OCI-LY1 (cell line): Measurements from ENCODE around the gene CHPF2.

Experiments
- H2AFZ ChIP-seq: fragments of 200-600 bp; sonication (generic), shearing (Covaris generic); 2 replicates; pipeline ENCODE4 v1.6.0; 2014; ENCODE audit warnings: antibody characterized with exemption, mild to moderate bottlenecking, low read length
- H3F3A ChIP-seq: fragments of 200-600 bp; sonication (generic), shearing (Covaris generic); 2 replicates; pipeline ENCODE4 v1.6.0; 2014; ENCODE audit warnings: mild to moderate bottlenecking, antibody characterized with exemption, low read length, moderate library complexity; ENCODE audit not compliant: insufficient read depth
- H3K27ac ChIP-seq: fragments of 200-600 bp; sonication (generic); 2 replicates; pipeline ENCODE4 v1.5.1; 2014; ENCODE audit warnings: low read length, mixed run types, mild to moderate bottlenecking, low read depth; ENCODE audit not compliant: poor library complexity, severe bottlenecking
- H3K27me3 ChIP-seq: fragments of 200-600 bp; sonication (generic); 2 replicates; pipeline ENCODE4 v1.6.0; 2014; ENCODE audit warnings: antibody characterized with exemption, mild to moderate bottlenecking, low read length, moderate library complexity; ENCODE audit not compliant: insufficient read depth
- H3K36me3 ChIP-seq: fragments of 200-600 bp; sonication (generic); 2 replicates; pipeline ENCODE4 v1.6.1; 2014; ENCODE audit warnings: mild to moderate bottlenecking, antibody characterized with exemption, low read length, moderate library complexity, mixed read lengths; ENCODE audit not compliant: insufficient read depth
- H3K4me1 ChIP-seq: fragments of 200-600 bp; sonication (generic); 2 replicates; pipeline ENCODE4 v1.5.1; 2014; ENCODE audit warnings: mild to moderate bottlenecking, low read length, moderate library complexity; ENCODE audit not compliant: insufficient read depth, severe bottlenecking
- H3K4me2 ChIP-seq: fragments of 200-600 bp; sonication (generic), shearing (Covaris generic); 2 replicates; pipeline ENCODE4 v1.6.1; 2014; ENCODE audit warnings: low read length
- H3K4me3 ChIP-seq: fragments of 200-600 bp; sonication (generic); 2 replicates; pipeline ENCODE4 v1.5.1; 2014; ENCODE audit warnings: low read length, low read depth, mild to moderate bottlenecking, mixed read lengths; ENCODE audit not compliant: poor library complexity, severe bottlenecking
- H3K79me2 ChIP-seq: fragments of 200-600 bp; shearing (Covaris generic); 2 replicates; pipeline ENCODE4 v1.6.1; 2016; ENCODE audit warnings: mixed run types, low read length, mixed read lengths; ENCODE audit not compliant: insufficient read depth
- H3K9ac ChIP-seq: fragments of 200-600 bp; sonication (generic), shearing (Covaris generic); 2 replicates; pipeline ENCODE4 v1.6.1; 2014; ENCODE audit warnings: mild to moderate bottlenecking, low read length, mixed read lengths
- H3K9me2 ChIP-seq: fragments of 200-600 bp; sonication (generic), shearing (Covaris generic); 2 replicates; pipeline ENCODE4 v1.6.1; 2014; ENCODE audit warnings: low read depth, mild to moderate bottlenecking, low read length, mixed read lengths
- H3K9me3 ChIP-seq: fragments of 200-600 bp; shearing (Covaris generic); 2 replicates; pipeline ENCODE4 v1.6.1; 2014; ENCODE audit warnings: low read length, mixed read lengths
- H4K20me1 ChIP-seq: fragments of 200-600 bp; sonication (generic), shearing (Covaris generic); 2 replicates; pipeline ENCODE4 v1.6.0; 2016; ENCODE audit warnings: mild to moderate bottlenecking, low read length; ENCODE audit not compliant: insufficient read depth
- EZH2 ChIP-seq: fragments of 200-600 bp; sonication (generic), shearing (Covaris generic); IDR thresholded peaks from 2 replicates; pipeline ENCODE4 v1.8.0; 2017; ENCODE audit warnings: borderline replicate concordance, mixed run types, mild to moderate bottlenecking, antibody characterized with exemption, low read length, moderate library complexity, mixed read lengths
- TF ChIP-seq, protein P1 (sequence below): fragments of 200-600 bp; sonication (generic), shearing (Covaris generic); IDR thresholded peaks from 2 replicates; pipeline ENCODE4 v1.5.1; 2017; ENCODE audit warnings: mild to moderate bottlenecking, antibody characterized with exemption, low read length, moderate library complexity, mixed read lengths

Gene CHPF2

GRCh38 chr7:151282111-151282510, 49.8 kb downstream of the CHPF2 start:
- Histone ChIP-seq H3K27ac (no peak overlapping the region), H3K9me2 (no peaks in the 10 kb centered on the region), H3K79me2 (no peaks in the 10 kb centered on the region), H2AFZ (no peak overlapping the region), H3K36me3 (no peaks in the 10 kb centered on the region), H3F3A (no peaks in the 10 kb centered on the region), H3K4me2 (no peak overlapping the region), H4K20me1 (no peaks in the 10 kb centered on the region), H3K9me3 (0 out of 2 replicates have a peak, but pooled peaks cover 1% of the 10 kb centered on the region), H3K4me1 (peaks cover 20% of the 10 kb centered on the region), H3K4me3 (no peak overlapping the region), H3K27me3 (peaks cover 16% of the 10 kb centered on the region; the same call in 1 of the 2 replicates), H3K9ac (no peak overlapping the region)
- no peak for TF ChIP-seq EZH2

DNA sequence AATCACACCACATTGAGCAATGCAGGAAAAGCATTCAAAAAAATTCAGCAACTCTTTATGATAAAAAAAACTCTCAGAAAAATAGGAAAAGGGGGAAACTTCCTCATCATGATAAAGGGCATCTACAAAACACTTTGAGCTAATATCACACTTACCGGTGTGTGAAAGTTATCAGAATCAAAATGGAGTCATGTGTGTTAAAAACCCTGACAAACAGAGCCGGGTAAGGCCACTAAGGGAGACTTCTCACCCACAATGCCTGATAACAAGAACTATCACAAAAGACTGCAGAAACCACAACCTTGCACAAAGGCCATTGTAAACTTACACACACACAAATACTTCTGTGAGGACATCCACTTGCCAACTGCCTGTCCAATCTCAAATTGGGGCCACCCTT, 51.0 kb downstream of the CHPF2 start:
- H3K9me3 ChIP-seq = 0 out of 2 replicates have a peak, but pooled peaks cover 4% of the 10 kb centered on the region
- H3F3A ChIP-seq = no peaks in the 10 kb centered on the region
- no peaks in the 10 kb centered on the region for H3K79me2 ChIP-seq
- H3K4me1 ChIP-seq = peaks cover 15% of the 10 kb centered on the region
- H2AFZ ChIP-seq = no peak overlapping the region
- no peak overlapping the region for H3K4me3 ChIP-seq
- H3K36me3 ChIP-seq = no peaks in the 10 kb centered on the region
- no peaks in the 10 kb centered on the region for H3K9me2 ChIP-seq
- H3K27me3 ChIP-seq = peaks cover 20% of the 10 kb centered on the region; the same call in 1 of the 2 replicates
- H4K20me1 ChIP-seq = no peaks in the 10 kb centered on the region
- H3K9ac ChIP-seq = no peak overlapping the region
- H3K4me2 ChIP-seq = no peak overlapping the region
- no peak overlapping the region for H3K27ac ChIP-seq
- no peak for TF ChIP-seq EZH2
- TF ChIP-seq, protein P1, sequence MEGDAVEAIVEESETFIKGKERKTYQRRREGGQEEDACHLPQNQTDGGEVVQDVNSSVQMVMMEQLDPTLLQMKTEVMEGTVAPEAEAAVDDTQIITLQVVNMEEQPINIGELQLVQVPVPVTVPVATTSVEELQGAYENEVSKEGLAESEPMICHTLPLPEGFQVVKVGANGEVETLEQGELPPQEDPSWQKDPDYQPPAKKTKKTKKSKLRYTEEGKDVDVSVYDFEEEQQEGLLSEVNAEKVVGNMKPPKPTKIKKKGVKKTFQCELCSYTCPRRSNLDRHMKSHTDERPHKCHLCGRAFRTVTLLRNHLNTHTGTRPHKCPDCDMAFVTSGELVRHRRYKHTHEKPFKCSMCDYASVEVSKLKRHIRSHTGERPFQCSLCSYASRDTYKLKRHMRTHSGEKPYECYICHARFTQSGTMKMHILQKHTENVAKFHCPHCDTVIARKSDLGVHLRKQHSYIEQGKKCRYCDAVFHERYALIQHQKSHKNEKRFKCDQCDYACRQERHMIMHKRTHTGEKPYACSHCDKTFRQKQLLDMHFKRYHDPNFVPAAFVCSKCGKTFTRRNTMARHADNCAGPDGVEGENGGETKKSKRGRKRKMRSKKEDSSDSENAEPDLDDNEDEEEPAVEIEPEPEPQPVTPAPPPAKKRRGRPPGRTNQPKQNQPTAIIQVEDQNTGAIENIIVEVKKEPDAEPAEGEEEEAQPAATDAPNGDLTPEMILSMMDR = no peak

DNA sequence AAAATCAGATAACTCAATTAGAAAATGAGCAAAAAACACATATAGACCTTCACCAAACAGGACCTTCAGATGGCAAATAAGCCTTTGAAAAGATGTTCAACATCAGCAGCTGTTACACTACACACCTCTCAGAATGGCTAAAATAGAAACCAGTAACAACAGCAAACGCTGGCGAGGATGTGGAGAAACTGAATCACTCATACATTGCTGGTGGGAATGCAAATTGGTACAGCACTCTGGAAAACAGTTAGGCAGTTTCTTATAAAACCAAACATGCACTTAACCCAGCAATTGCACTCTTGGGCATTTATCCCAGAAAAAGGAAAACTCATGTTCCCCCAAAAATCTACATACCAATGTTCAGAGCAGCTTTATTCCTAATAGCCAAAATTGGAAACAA, 53.9 kb downstream of the CHPF2 start:
- Histone ChIP-seq H3F3A (no peaks in the 10 kb centered on the region), H3K9me3 (0 out of 2 replicates have a peak, but pooled peaks cover 4% of the 10 kb centered on the region), H3K4me2 (no peak overlapping the region), H3K9ac (no peak overlapping the region), H3K9me2 (no peaks in the 10 kb centered on the region), H3K27me3 (peaks cover 15% of the 10 kb centered on the region; the same call in 1 of the 2 replicates), H4K20me1 (no peaks in the 10 kb centered on the region), H3K27ac (no peak overlapping the region), H3K79me2 (no peaks in the 10 kb centered on the region), H3K36me3 (no peaks in the 10 kb centered on the region), H3K4me3 (no peak overlapping the region), H3K4me1 (peaks cover 15% of the 10 kb centered on the region), H2AFZ (no peak overlapping the region)
- TF ChIP-seq, protein P1 = no peak
- no peak for TF ChIP-seq EZH2
